IMR-90 (cell line): ENCODE data around the gene CST11. TPM values are rescaled to one million over a fixed set of nuclear protein-coding genes. Genes with fewer than 3 reads are reported as not detected.

Source experiments
- ATAC-seq: fragments of 200-7000 bp; cut with Tn5 transposase; 2 replicates; pipeline ENCODE4 v1.9.1; 2020; ENCODE audit warnings: low read depth, mild to moderate bottlenecking, moderate library complexity
- BruUV-seq: library from RNA; stranded (reverse); fragments of 400-500 nt; replicated peaks from 2 replicates; lab custom pipeline; 2021; lab: Mats Ljungman, UMichigan
- CTCF ChIA-PET: fragments of 300-600 bp; formaldehyde crosslinking; extraction: SDS; loops from one replicate; lab custom pipeline; 2021; ENCODE audit warnings: antibody characterized with exemption; lab: Yijun Ruan, JAX
- POLR2A ChIA-PET: fragments of 300-600 bp; sonication (Branson Sonifier 250); formaldehyde crosslinking; loops from one replicate; lab custom pipeline; 2022; ENCODE audit warnings: antibody characterized with exemption; ENCODE audit not compliant: unreplicated experiment; lab: Charles Lee
- DNase-seq: peaks from one replicate; pipeline ENCODE4 v3.0.0; 2013
- H2AFZ ChIP-seq: replicated peaks from 2 replicates; pipeline ENCODE3; 2013; ENCODE audit warnings: low read length, mild to moderate bottlenecking; ENCODE audit not compliant: poor library complexity
- H2AK5ac ChIP-seq: 2 replicates; pipeline ENCODE4 v1.6.1; 2013; ENCODE audit warnings: low read depth, low read length, inconsistent platforms
- H2AK9ac ChIP-seq: replicated peaks from 2 replicates; pipeline ENCODE3; 2013; ENCODE audit warnings: mild to moderate bottlenecking, low read depth, low read length, moderate library complexity; ENCODE audit not compliant: poor library complexity
- H2BK120ac ChIP-seq: 2 replicates; pipeline ENCODE4 v1.6.1; 2013; ENCODE audit warnings: low read depth, low read length, inconsistent platforms
- H2BK15ac ChIP-seq: 3 replicates; pipeline ENCODE4 v1.6.1; 2013; ENCODE audit warnings: low read depth, low read length, inconsistent platforms
- H2BK20ac ChIP-seq: 2 replicates; pipeline ENCODE4 v1.6.1; 2013; ENCODE audit warnings: low read depth, mild to moderate bottlenecking, inconsistent platforms, low read length, moderate library complexity
- H2BK5ac ChIP-seq: 2 replicates; pipeline ENCODE4 v1.6.1; 2013; ENCODE audit warnings: mild to moderate bottlenecking, low read depth, low read length, inconsistent platforms; ENCODE audit not compliant: poor library complexity, severe bottlenecking
- H3K14ac ChIP-seq: replicated peaks from 2 replicates; pipeline ENCODE4 v1.6.1; 2013; ENCODE audit warnings: low read depth, low read length, inconsistent platforms
- H3K18ac ChIP-seq: 2 replicates; pipeline ENCODE4 v1.6.1; 2013; ENCODE audit warnings: low read depth, low read length, control low read depth
- H3K23ac ChIP-seq: 2 replicates; pipeline ENCODE4 v1.6.1; 2013; ENCODE audit warnings: low read depth, low read length, inconsistent platforms
- H3K27ac ChIP-seq: 2 replicates; pipeline ENCODE4 v1.5.1; 2013; ENCODE audit warnings: mild to moderate bottlenecking, control low read depth, low read length; ENCODE audit not compliant: insufficient read depth
- H3K27me3 ChIP-seq: 2 replicates; pipeline ENCODE4 v1.6.1; 2013; ENCODE audit warnings: low read length; ENCODE audit not compliant: control insufficient read depth, insufficient read depth
- H3K36me3 ChIP-seq: 2 replicates; pipeline ENCODE4 v1.6.1; 2013; ENCODE audit warnings: low read length, mixed read lengths; ENCODE audit not compliant: control insufficient read depth, insufficient read depth
- H3K4ac ChIP-seq: 2 replicates; pipeline ENCODE4 v1.6.1; 2013; ENCODE audit warnings: low read depth, low read length, inconsistent platforms
- H3K4me1 ChIP-seq: 2 replicates; pipeline ENCODE4 v1.6.1; 2013; ENCODE audit warnings: low read length, mixed read lengths; ENCODE audit not compliant: control insufficient read depth, insufficient read depth
- H3K4me2 ChIP-seq: 2 replicates; pipeline ENCODE4 v1.6.1; 2013; ENCODE audit warnings: low read depth, mild to moderate bottlenecking, control low read depth, low read length, moderate library complexity
- H3K4me3 ChIP-seq: 2 replicates; pipeline ENCODE4 v1.5.1; 2013; ENCODE audit warnings: low read depth, mild to moderate bottlenecking, control low read depth, low read length, moderate library complexity; ENCODE audit not compliant: insufficient read depth
- H3K56ac ChIP-seq: 2 replicates; pipeline ENCODE4 v1.6.1; 2013; ENCODE audit warnings: low read length, inconsistent platforms; ENCODE audit not compliant: insufficient read depth; ENCODE audit errors: extremely low read depth
- H3K79me1 ChIP-seq, 2 experiments: 2 replicates each; pipeline ENCODE4 v1.6.1; 2013; ENCODE audit warnings: low read length in 2 of 2, inconsistent platforms in 1 of 2, low read depth in 1 of 2
- H3K9ac ChIP-seq: 2 replicates; pipeline ENCODE4 v1.6.1; 2013; ENCODE audit warnings: low read depth, low read length, control low read depth
- H3K9me1 ChIP-seq: 2 replicates; pipeline ENCODE4 v1.6.1; 2013; ENCODE audit warnings: low read length, inconsistent platforms; ENCODE audit not compliant: insufficient read depth
- H3K9me3 ChIP-seq: 2 replicates; pipeline ENCODE4 v1.6.1; 2013; ENCODE audit warnings: low read length; ENCODE audit not compliant: control insufficient read depth, insufficient read depth
- H4K20me1 ChIP-seq: 2 replicates; pipeline ENCODE4 v1.6.1; 2013; ENCODE audit warnings: low read length, inconsistent platforms; ENCODE audit not compliant: insufficient read depth
- H4K5ac ChIP-seq: 2 replicates; pipeline ENCODE4 v1.6.1; 2013; ENCODE audit warnings: mild to moderate bottlenecking, low read depth, low read length, control low read depth
- H4K8ac ChIP-seq, 2 experiments: 2 replicates each; pipeline ENCODE4 v1.6.1; 2013; ENCODE audit warnings: low read depth in 2 of 2, low read length in 2 of 2, control low read depth in 1 of 2, inconsistent platforms in 1 of 2
- H4K91ac ChIP-seq: 2 replicates; pipeline ENCODE4 v1.6.1; 2013; ENCODE audit warnings: low read depth, low read length, inconsistent platforms; ENCODE audit not compliant: insufficient read depth
- CEBPB ChIP-seq: IDR thresholded peaks from 2 replicates; pipeline ENCODE4 v1.6.1; 2012; ENCODE audit warnings: low read depth, low read length, improper control_type of control experiment
- CHD1 ChIP-seq: IDR thresholded peaks from 2 replicates; pipeline ENCODE4 v1.6.1; 2012; ENCODE audit warnings: low read depth, low read length, improper control_type of control experiment
- MAZ ChIP-seq: IDR thresholded peaks from 2 replicates; pipeline ENCODE4 v1.6.1; 2012; ENCODE audit warnings: low read depth, mild to moderate bottlenecking, low read length, improper control_type of control experiment, moderate library complexity, borderline replicate concordance
- RCOR1 ChIP-seq: IDR thresholded peaks from 2 replicates; pipeline ENCODE4 v1.6.1; 2012; ENCODE audit warnings: mild to moderate bottlenecking, low read length, improper control_type of control experiment; ENCODE audit not compliant: insufficient replicate concordance
- RFX5 ChIP-seq: IDR thresholded peaks from 2 replicates; pipeline ENCODE4 v1.8.0; 2012; ENCODE audit warnings: low read depth, mild to moderate bottlenecking, low read length, moderate library complexity
- SMC3 ChIP-seq: fragments of 150-350 bp; IDR thresholded peaks from 2 replicates; pipeline ENCODE4 v1.6.1; 2016; ENCODE audit warnings: low read depth, mild to moderate bottlenecking, antibody characterized with exemption, low read length, moderate library complexity
- WGBS, 2 experiments: methylation state at CpG; one replicate each; pipeline versions ENCODE4 v1.1.5 to v1.1.7; 2013; ENCODE audit warnings: missing lambda C conversion rate in 2 of 2; ENCODE audit not compliant: insufficient read length in 1 of 2; ENCODE audit errors: extremely low coverage in 2 of 2; 5-methylcytosine and 5-hydroxymethylcytosine counted together
- dilution Hi-C: fragments of 300-500 bp; cut with HindIII; formaldehyde crosslinking; loops from one replicate; pipeline ENCODE4 v1.14.3; 2018; ENCODE audit warnings: low sequenced_read_pairs; ENCODE audit not compliant: unreplicated experiment
- in situ Hi-C: fragments of 300-500 bp; cut with MboI; formaldehyde crosslinking; loops from 3 replicates; pipeline ENCODE4 v1.14.3; 2019; ENCODE audit warnings: low sequenced_read_pairs, inconsistent platforms, mixed read lengths
- intact Hi-C: fragments of 100-400 bp; cut with micrococcal nuclease; formaldehyde crosslinking; loops from 2 replicates; pipeline ENCODE4 v1.10.0; 2022
- polyA plus RNA-seq, 3 experiments: library from polyadenylated mRNA; depleted of rRNA; stranded (reverse); fragments of >200 nt; gene quantifications; 2 replicates each; pipeline ENCODE4 v1.2.3, GENCODE V29; 2012; ENCODE audit warnings: low replicate concordance in 1 of 3
- total RNA-seq: library from RNA; depleted of rRNA; stranded (reverse); fragments of >200 nt; gene quantifications from 2 replicates; pipeline ENCODE4 v1.2.3, GENCODE V29; 2012
- TF ChIP-seq, protein P1 (sequence below): fragments of 150-350 bp; IDR thresholded peaks from 2 replicates; pipeline ENCODE4 v1.6.1; 2017; ENCODE audit warnings: mild to moderate bottlenecking, antibody characterized with exemption, low read length, low read depth
- TF ChIP-seq, protein P2 (sequence below): conservative IDR thresholded peaks from 2 replicates; pipeline ENCODE4 v1.5.1; 2012; ENCODE audit warnings: mild to moderate bottlenecking, low read depth, low read length, improper control_type of control experiment

The CST11 gene
- total and polyA plus RNA-seq, 2 of the 4 experiments (the other 2 are of a cell fraction) = not detected

GRCh38 chr20:23410916-23411695 lies 41.6 kb downstream of the CST11 start:
- Histone ChIP-seq H3K9me1 (0 out of 2 replicates have a peak, but pooled peaks cover 6% of the 10 kb centered on the region), H2BK20ac (no peak overlapping the region), H4K20me1 (peaks cover 41% of the 10 kb centered on the region), H3K4me3 (no peak overlapping the region), H3K18ac (no peak overlapping the region), H3K14ac (no peak overlapping the region), H2BK120ac (no peak overlapping the region), H3K9me3 (no peaks in the 10 kb centered on the region), H3K27ac (no peak overlapping the region), H3K27me3 (no peaks in the 10 kb centered on the region), H3K36me3 (no peaks in the 10 kb centered on the region), H2AFZ (no peak overlapping the region), H2BK15ac (no peak overlapping the region), H2BK5ac (no peak overlapping the region), H3K4me2 (no peak overlapping the region), H4K8ac (no peak overlapping the region), H4K5ac (0 out of 2 replicates have a peak overlapping the region, but pooled peaks have one; percentile 75), H3K4ac (0 out of 2 replicates have a peak overlapping the region, but pooled peaks have one; percentile 27), H2AK5ac (no peak overlapping the region), H3K56ac (no peak overlapping the region), H3K4me1 (peaks cover 7% of the 10 kb centered on the region), H3K23ac (no peak overlapping the region), H4K91ac (no peak overlapping the region), H3K79me1 (peaks cover 14 to 61% of the 10 kb centered on the region in 2 experiments), H2AK9ac (no peak overlapping the region), H3K9ac (no peak overlapping the region)
- TF ChIP-seq, protein P1, sequence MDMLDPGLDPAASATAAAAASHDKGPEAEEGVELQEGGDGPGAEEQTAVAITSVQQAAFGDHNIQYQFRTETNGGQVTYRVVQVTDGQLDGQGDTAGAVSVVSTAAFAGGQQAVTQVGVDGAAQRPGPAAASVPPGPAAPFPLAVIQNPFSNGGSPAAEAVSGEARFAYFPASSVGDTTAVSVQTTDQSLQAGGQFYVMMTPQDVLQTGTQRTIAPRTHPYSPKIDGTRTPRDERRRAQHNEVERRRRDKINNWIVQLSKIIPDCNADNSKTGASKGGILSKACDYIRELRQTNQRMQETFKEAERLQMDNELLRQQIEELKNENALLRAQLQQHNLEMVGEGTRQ = no peak
- no peak for TF ChIP-seq CHD1
- no peak for TF ChIP-seq CEBPB
- TF ChIP-seq RCOR1 = no peak
- no peak for TF ChIP-seq RFX5
- TF ChIP-seq SMC3 = no peak
- no peak for TF ChIP-seq MAZ
- TF ChIP-seq, protein P2, sequence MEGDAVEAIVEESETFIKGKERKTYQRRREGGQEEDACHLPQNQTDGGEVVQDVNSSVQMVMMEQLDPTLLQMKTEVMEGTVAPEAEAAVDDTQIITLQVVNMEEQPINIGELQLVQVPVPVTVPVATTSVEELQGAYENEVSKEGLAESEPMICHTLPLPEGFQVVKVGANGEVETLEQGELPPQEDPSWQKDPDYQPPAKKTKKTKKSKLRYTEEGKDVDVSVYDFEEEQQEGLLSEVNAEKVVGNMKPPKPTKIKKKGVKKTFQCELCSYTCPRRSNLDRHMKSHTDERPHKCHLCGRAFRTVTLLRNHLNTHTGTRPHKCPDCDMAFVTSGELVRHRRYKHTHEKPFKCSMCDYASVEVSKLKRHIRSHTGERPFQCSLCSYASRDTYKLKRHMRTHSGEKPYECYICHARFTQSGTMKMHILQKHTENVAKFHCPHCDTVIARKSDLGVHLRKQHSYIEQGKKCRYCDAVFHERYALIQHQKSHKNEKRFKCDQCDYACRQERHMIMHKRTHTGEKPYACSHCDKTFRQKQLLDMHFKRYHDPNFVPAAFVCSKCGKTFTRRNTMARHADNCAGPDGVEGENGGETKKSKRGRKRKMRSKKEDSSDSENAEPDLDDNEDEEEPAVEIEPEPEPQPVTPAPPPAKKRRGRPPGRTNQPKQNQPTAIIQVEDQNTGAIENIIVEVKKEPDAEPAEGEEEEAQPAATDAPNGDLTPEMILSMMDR = no peak
- peak; percentile 28; the same call in 1 of the 2 replicates for ATAC-seq
- CTCF ChIA-PET = interaction anchor here (0.7 kb wide), 1 partner anchor 17 kb away, joined by 3 read pairs; no protein-coding TSS in a partner anchor
- POLR2A ChIA-PET = interaction anchor here (1.0 kb wide), 1 partner anchor 10 kb away, joined by 3 read pairs; the partner anchor contains the start of gene NAPB
- no TSS peak for BruUV-seq
- intact Hi-C loops (no loop called here), dilution Hi-C loops (no loop called here), in situ Hi-C loops (no loop called here)
- DNase-seq = no peak
- no CpG with 5 or more reads among the region's 3 CpGs for WGBS, 2 experiments
